ENCODE results near the gene RBBP8NL.

RBBP8NL gene

DNA sequence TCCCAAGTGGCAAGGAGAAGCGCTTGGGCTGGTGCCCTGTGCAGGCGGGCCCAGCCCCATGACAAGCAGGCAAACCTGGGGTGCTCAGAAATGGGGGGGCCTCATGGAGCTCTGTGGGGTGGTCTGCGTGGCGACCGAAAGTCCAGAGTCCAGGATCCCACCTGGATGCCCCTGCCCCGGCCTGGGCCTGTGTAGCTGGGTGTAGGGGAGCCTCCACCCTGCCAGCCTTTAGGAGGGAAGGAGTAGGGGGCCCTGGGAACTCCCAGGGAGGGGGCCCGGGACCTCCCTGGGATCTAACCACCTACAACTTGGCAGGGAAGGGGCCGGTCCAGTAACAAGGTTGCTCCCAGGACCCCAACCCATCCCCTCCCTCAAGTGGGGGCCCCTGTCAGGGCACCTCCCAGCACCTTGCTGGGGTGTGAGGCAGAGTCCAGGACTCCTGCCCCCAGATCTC is 55.7 kb downstream of the RBBP8NL start:
- DNase-seq, result no peak

DNA sequence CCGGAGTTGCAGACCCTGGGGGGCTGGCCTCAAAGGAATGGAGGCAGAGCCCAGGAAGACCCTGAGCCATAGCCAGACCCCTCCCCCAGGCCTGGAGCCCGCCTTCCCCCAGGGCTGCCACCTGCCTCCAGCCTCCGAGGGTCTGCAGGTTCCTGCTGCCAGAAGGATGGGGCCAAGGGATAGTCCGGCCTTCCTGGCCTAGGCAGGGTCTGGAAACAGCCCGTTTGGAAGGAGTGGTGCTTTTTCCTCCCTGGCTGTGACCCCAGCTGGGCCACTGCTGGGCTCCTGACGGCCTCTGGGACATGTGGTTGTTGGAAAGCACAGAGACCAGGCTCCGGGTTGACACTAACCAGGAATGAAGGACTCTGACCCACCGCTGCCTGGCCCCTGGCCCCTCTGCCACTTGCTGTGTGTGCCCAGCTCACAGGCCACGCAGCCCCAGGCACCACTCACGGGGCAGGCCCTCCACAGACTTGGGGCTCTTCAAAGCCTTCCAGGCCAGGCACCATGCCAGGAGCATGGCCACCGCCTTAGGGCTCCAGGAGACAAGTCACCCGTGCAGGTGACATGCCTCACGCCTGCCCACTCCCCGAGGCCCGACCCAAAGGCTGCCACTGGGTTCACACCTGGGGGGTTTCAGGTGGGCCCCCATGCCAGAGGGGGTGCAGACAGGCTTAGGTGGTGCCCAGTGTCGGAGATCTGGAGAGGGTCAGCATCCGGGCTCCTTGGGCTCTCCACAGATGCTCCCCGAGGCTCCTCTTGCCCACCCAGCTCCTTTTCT is 56.3 kb downstream of the RBBP8NL start:
- no peak for DNase-seq

DNA sequence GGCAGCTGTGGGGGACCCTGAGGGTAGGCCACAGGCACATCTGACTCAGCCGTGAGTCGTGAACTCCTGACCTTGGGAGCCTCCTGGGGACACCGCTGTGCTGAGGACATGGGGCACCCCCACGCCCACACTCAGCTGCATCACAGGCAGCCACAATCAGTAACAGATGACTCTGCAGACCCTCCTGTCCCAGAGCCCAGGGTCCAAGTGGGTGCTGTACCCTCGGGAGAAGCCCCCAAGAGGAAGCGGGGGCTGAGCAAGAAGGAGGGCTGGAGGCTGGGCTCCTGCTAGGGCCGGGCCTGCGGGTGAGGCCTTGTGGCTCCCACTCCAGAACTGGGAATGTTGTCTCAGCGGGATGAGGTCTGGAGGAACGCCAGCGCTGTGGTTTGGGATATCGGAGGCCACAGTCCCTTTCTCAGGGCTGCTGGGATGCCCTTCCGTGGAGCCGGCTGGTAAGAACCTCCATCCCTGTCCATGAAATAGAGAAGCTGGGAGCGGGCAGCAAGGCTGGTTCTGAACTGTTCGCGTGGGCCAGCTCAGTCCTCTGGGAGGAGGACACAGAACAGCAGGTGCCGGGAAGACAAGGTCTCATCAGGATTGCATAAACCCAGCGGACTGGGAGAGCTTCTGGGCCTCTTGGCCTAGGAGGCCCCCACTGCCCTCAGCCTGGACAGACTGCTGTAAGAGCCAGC is 57.1 kb downstream of the RBBP8NL start:
- DNase-seq, result no peak

DNA sequence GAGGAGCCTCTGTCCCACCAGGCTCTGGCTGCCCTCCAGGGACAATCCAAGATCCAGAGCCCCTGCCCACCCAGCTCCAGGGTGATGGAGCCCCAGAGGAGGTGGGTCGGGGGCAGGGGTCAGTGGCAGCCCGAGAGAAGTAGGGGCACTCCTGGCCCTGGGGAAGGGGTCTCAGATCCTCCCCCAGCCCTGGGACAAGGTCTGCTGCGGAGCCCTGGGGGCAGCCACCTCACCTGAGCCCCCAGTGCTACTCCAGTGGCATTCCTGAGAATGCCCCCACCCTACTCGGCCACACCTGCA is 57.6 kb downstream of the RBBP8NL start:
- DNase-seq, result no peak

DNA sequence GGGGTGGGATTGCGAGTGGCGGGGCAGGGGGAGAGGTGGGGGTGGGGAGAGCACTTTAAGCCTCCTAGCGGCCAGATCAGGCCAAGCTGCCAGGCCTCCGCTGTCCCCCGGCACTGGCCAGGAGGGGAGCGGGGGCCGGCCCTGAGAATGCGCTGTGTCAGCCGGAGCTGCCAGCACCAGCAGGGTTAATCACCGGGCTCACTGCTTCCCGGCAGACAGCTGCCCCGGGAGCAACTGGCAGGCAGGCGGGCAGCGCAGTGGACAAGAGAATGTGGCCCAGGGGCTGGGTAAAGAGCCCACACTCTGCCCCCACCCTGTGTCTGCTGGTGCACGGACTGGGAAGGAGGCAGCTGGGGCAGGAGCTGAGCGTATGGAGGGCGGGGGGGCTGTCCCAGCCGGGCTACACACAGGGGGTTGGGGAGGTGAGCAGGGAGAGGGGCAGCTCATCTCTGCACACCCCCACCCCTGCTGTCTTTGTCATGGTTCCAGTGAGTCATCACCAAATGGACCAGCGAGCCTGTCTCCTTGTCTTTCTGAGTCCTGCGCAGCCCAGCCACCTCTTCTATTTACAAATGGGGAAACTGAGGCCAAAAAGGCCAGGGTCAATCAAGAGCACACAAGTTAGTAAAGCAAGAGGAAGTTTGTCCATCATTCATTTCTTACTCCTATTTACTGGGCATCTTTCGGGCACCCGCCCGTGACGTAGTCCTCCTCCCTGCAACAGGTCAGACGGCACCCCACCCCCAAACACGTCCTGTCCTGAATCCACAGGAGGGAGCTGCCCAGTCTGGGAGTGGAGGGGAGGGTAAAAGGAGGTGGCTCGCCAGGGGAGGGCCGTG is 58.1 kb downstream of the RBBP8NL start:
- DNase-seq, result no peak

DNA sequence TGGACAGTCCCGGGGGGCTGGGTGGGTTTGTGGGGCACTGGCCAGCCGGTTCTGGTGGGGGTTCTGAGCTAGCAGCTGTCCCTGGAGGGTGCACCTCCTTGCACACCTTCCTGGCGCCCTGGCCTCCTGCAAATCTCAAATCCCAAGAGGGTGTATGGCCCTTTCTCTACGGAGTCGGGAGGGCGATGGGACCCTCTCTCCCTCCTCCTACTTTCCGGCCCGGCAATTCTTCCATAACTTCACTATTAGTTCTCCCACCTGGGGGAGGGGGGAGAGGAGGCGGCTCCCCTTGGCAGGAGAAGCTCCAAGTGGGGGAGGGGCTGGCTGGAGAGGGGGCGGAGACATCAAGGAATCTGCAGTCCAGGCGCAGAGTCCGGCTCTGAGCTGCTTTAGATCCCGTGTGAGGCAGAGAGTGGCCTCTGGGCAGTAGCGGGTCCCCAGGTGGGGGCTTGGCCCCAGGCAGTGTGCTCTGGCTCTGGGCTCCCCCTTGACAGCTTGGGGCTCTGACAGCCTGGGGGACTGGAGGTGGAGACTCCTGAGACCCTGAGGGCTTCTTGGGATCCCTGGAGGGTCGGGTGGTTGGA is 58.9 kb downstream of the RBBP8NL start:
- DNase-seq, result no peak

DNA sequence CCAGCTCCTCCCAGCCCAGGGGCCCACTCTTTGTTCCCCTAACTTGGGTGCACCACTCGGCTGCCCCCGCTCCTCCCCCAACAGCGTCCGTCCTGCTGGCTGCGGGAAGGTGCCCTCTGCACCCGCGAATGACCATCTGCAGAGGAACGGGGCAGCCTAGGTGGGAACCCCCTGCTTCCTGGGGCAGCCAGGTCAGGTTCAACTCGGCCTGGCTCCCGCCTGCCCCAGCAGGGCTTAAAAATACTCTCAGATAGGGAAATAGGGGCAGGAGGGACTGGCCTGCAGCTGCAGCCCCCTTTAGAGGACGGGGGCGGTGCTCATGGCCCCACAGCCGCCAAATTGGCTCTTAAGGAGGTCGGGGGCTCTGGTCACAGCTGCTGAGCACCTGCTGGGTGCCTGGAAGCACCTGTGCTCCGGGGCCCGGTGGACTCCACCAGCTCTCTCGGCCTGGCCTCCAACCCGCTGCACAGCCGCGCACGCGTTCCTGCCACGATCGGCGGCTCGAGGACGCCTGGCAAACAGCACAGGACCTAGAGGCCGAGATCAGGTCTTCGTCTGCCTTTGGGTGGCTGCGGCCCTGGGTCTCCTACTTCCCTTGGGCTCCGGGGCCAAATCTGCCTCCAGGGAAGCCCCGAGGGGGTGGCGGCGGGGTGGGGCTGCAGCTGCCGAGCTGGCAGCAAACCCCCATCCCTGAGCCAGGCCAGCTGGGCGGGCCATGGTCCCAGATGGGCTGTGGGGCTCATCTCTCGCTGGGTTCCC is 59.5 kb downstream of the RBBP8NL start:
- DNase-seq, result no peak

DNA sequence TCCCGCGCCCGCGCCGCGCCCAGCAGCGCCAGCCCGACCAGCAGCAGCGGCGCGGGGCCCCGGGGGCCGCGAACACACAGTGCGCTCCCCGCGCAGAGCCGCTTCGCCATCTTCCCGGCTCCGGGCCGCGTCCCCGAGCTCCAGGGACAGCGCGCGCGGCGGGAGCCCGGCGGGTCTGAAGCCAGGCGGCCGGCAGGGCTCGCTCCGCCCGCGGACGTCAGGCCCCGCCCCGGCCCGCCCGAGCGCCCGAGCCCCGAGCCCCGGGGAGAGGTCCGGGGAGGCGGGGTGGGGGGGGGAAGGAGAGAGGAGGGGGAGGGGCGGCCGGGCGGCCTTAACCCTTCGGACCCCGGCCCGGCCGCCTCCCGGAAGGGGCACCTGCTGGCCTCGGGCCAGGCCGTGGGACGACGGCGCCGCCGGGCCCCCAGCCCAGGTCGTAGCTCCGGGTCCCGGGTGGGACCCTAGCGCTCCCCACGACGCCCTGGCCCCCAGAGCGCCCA is 60.2 kb downstream of the RBBP8NL start, which contains the start of gene LAMA5:
Gene LAMA5 (minus strand): TSS at position 177 of the 497 bp plus-strand sequence. CDS start 67 bp downstream, at position 110.
- DNase-seq, result no peak

DNA sequence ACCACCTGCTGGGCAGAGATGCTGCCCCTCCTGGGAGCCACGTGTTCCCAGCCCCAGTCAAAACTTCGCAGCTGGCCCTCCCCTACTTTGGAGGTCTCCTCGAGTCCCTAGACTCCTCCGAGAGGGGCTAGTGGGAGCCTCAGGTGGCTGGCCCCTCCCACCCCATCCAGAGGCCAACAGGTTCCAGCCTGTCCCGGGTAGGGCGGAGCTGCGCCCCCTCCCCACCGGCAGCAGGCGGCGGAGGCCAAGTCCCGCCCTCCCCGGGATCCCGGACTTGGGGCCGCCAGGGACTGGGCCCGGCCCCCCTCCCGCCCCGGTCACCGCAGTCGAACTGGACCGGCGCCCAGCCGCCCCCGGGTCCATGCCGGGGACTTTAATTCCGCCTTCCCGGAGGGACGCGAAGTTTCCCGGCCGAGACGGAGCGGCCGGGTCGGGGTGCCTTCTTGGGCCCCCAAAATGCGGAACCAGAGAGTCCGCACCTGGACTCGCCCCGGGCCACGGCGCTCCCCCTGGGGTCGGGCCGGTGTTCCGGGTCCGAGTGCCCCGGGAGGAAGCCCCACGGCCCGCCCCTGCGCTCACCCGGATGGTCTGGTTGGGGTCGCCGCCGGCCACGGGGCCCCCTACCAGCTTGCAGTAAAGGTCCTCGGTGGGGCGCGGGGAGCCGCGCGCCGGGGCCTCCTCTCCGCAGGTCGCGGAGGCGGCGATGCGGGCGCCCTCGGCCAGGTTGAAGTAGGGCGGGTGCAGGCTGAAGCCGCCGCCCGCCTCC is 60.8 kb downstream of the RBBP8NL start:
- peak; percentile 37 for DNase-seq

DNA sequence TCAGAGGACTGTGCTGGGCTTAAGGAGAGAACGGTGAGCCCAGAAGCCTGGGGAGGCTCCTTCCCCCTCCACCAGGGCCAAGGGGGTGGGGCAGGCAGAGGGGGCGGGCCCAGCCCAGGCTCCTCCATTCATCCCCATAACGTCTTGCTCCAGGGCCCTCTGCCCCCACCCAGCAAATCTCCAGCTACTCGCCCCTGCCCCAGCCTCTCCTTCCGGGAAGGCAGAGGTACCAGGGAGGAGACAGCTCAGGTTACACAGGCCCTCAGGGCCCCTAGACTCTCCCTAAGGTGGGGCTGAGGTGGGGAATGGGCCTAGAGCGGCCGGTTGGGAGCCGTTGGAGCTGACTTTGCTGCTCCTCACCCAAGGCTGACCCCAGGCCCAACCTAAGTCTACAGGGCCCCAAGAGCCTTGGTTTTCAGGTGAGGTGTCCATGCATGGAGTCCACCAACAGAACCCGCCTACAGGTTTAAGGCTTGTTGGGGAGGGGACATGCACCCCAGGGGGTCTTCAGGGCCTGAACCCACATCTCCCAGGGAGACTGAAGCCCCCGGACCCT is 61.4 kb downstream of the RBBP8NL start:
- no peak for DNase-seq

DNA sequence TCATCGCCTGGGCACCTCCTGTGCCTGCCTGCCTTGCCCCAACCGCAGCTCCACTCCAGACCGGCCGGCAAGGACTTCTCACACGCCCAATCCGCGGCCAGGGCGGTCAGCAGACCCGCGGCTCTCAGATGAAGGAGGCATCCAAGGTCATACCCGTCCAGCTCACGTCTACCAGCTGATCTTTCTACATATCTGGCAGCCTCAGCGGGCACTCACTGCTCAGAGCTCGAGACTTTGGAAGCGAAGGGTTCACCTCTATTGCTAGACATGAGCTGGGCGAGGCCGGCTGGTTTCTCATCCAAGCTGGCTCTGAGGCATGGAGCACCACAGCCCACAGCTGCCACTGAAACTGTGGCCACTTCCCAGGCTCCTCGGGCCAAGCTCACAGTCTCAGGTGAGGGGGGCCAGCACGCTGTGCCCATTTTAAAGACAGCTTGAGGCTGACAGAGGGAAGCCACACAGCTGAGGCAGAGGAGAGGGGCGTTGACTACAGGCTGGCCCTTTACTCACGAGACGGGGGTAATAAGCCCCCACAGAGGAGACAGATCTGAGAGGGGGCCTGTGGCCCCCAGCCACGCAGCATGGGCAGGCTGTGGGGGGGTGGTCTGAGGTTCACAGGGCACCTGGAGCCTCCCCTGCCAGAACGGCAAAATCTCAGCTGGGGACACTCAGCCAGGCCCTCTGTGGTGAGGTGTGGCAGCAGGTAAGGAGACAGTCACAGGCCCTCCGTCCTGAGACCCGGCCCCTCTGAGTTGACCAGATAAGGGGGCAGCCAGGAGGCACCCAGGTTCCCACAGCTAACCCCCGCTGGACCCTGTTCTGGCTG is 62.2 kb downstream of the RBBP8NL start:
- DNase-seq, result no peak

DNA sequence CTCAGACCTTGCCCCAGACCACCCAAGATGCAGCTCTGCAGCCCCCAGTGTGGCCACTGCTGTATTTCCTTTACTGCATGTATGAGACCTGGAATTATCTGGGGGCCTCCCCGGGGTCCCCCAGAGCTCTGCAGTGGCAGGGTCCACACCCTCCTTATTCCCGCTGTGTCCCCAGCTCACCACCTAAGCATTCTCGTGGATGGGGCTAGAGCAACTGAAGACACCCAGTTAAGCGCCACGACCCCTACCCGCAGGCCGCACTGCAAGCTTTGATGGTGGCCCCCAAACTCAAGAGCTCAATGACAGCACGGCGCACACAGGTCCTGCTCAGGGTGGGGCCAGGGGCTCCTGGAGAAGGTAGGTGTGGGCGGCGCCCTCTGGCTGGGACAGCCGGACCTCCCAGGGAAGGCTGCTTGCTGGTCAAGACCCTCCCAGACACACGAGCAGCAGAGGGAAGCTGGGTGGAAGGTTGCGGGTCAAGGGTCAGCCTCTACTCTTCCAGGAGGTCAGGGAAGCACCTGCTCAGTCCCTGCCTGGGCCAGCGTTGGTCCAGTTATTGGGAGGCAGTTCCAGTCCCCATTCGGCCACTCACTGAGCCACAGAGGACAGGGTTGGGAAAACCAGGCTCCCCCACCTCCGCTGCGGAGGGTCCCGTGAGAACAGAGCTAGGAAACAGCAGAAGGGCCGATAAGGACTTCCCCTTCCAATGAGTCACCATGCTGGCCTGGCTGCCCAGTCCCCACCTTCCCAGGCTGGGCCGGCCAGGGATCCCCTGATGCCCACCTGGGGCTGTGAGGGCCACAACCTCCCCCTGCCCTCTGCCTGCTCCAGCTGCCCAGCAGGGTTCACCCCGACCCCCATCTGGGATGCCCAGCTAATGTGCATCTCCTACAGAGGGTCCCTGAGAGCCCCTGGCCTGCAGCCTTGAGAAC is 63.2 kb downstream of the RBBP8NL start:
- no peak for DNase-seq

DNA sequence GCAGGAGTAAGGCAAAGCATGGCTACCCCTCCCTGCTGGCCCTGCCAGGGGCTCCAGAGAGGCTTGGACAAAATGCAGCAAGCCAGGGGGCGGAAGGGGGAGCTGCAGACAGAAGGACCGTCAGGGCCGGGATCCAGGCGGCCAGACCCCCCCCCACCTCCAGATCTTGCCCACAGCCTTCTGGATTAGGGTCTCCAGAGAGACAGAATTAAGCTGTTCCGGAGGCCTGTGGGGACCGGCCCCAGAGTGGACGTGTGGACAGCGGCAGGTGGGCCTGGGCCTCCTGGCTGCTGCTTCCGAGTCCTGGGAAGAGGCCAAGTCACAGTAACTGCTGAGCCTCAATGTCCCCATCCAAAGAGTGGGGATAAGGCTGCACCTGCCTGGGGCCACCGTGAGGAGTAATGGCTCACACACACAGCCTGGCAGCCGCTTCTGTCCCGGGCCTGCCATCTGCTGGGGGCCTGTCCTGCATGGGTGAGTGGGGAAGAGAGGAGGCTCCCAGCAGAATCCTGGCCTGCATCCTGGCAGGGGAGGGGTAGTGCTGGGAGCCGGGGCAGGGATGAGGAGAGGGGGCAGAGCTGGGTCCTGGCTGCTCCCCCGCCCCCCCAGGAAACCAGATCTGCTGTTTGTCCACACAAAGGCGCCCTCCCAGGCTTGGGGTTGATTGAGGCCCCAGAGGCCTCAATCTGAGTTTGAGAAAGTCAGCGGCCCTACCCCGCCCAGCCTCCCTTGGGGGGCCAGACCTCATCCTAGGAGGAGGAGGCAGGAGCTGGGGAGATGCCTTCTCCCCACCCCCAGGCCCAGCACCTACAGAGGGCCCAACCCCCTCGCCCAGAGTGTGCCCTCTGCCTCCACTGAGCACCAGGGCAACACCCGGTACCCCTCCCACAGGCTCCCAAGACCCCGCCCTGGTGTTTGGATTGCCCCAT is 64.1 kb downstream of the RBBP8NL start:
- DNase-seq, result no peak

DNA sequence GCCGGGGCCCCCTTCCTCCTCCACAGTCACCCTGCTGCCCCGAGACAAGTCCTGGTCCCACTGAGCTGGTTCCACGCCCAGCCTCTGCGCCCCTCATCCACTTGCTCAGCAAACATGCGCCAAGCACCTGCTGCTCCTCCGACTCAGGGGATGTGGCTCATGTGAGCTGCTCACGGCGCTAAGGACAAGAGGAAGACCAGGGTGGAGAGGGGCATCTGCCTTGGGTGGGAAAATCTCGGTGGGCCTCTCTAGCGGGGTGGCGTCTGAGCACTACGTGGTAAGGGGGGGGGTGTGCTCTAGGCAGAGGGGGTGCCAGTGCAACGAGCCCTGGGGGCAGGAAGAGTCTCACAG is 64.8 kb downstream of the RBBP8NL start:
- DNase-seq, result no peak

DNA sequence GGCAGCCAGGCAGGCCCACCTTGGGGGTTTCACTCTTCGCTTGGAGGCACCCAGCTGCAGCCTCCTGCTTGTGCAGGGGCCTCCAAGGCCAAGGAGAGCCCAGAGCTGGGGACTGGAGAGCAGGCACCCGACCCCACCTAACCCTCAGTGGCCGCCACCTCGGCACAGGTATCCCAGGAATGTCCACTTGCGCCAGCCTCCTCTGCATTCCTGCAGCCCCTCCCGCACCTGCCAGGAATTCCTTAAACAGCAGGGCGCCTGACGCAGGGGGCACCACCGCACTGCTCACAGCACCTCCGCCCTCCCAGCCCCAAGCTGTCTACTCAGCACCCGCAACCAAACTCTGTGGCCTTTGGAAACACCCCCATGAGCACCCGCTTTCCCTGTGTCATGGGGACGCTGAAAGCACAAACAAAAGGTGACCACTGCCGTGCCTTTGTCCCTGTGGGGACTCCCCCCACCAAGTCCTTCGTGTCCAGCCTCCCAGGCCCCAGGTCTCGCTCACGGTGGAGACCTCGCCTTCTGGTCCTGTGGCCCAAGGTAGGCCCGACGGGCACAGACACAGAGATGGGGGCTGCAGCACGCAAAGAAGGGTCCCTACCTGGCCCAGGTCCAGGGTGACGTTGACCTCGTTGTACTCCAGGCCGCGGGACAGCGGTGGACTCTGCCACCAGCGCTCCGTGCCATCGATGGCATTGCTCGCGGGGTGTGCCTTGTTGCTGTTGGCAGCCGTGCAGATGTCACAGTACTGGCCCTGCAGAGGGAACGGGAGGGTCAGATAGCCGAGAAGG is 65.3 kb downstream of the RBBP8NL start:
- DNase-seq, result no peak

DNA sequence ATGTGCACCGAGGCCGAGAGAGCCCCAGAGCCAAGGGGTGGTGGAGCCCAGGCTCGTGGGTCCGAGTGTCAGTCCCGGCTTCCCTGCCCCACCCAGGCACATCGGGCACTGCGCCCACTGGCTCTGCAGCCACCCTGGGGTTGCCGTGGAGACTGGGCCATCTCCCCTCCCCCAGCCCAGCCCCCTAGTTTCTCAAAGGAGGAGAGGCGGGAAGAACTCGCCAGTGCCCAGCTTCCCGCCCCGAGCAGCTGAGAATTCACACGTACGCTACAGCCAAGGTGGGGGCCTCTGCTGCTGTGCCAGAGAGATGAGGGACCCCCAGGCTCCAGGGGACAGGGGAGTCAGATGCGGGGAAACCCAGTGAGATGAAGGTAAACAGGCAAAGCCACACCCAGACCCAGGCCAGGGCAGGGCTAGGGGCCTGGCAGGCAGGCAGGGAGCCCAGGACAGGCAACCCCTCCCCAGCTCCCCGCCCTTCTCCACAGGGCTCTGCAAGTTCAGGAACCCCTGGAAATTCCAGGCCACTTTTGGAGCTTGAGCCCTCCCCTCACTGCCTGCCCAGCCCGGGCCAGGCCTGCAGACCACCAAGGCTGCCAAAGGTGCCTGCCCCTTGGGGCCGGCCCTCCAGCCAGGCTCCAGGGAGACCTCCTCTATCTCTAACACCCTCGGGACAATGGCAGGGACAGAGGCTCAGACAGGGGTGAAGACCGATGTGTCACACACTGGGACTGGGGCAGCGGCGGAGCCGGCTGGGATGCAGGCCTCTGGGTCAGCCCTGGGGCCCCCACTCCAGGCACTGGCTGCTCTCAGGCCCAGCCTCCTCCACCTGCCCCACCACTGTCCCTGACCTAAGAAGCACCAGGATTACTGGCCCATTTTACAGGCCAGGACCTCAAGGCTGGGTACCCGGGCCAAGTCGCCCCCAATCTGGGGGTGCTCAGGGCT is 66.2 kb downstream of the RBBP8NL start:
- no peak for DNase-seq
